Natural killer cell (primary cell): ENCODE data around the gene PDE6C. TPM values are rescaled to one million over a fixed set of nuclear protein-coding genes. Genes with fewer than 3 reads are reported as not detected.
A peak's percentile ranks its signal among the peaks of the same experiment; 100 is the strongest.

Source experiments
- ATAC-seq, 3 donors: fragments of 150-1000 bp in 2 of 3; fragments of 200-7000 bp in 1 of 3; cut with Tn5 transposase; 1 replicate in 1 of 3; 2 replicates in 2 of 3; pipeline ENCODE4 v1.10.0; 2021; ENCODE audit warnings: mild to moderate bottlenecking in 2 of 3, moderate library complexity in 2 of 3
- DNase-seq, 2 donors: peaks; one replicate each; pipeline versions ENCODE4 v3.0.0 to v3.0.0-alpha.2; 2013 to 2021; ENCODE audit warnings: mixed read lengths in 1 of 2
- H3K27ac ChIP-seq: one replicate; pipeline ENCODE4 v1.5.1; 2013; ENCODE audit warnings: mild to moderate bottlenecking, low read length
- H3K27me3 ChIP-seq: one replicate; pipeline ENCODE4 v1.6.1; 2013; ENCODE audit warnings: low read length; ENCODE audit not compliant: control insufficient read depth, insufficient read depth
- H3K36me3 ChIP-seq: one replicate; pipeline ENCODE4 v1.6.1; 2013; ENCODE audit warnings: low read length; ENCODE audit not compliant: control insufficient read depth, insufficient read depth
- H3K4me1 ChIP-seq: one replicate; pipeline ENCODE4 v1.6.1; 2013; ENCODE audit warnings: low read length; ENCODE audit not compliant: control insufficient read depth, insufficient read depth
- H3K4me3 ChIP-seq: one replicate; pipeline ENCODE4 v1.5.1; 2013; ENCODE audit warnings: low read length
- H3K9me3 ChIP-seq: one replicate; pipeline ENCODE4 v1.6.1; 2013; ENCODE audit warnings: low read length; ENCODE audit not compliant: control insufficient read depth, insufficient read depth
- H3K27ac Mint-ChIP-seq, 2 donors: one replicate each; pipeline ENCODE4 v1.8.0; 2022; ENCODE audit warnings: mild to moderate bottlenecking in 2 of 2, mixed read lengths in 2 of 2, moderate library complexity in 1 of 2
- H3K27me3 Mint-ChIP-seq, 2 donors: one replicate each; pipeline ENCODE4 v1.8.0; 2022; ENCODE audit warnings: low read depth in 2 of 2, mixed read lengths in 2 of 2
- H3K36me3 Mint-ChIP-seq: one replicate; pipeline ENCODE4 v1.8.0; 2022; ENCODE audit warnings: mixed read lengths
- H3K4me1 Mint-ChIP-seq, 2 donors: one replicate each; pipeline ENCODE4 v1.8.0; 2022; ENCODE audit warnings: mixed read lengths in 2 of 2
- H3K4me3 Mint-ChIP-seq: one replicate; pipeline ENCODE4 v1.8.0; 2022; ENCODE audit warnings: mild to moderate bottlenecking, moderate library complexity, mixed read lengths
- H3K9me3 Mint-ChIP-seq, 2 donors: one replicate each; pipeline ENCODE4 v1.8.0; 2022; ENCODE audit warnings: mixed read lengths in 2 of 2
- CTCF ChIP-seq: fragments of 200-600 bp; IDR thresholded peaks from one replicate; pipeline ENCODE4 v1.8.0; 2022; ENCODE audit warnings: antibody characterized with exemption
- WGBS: methylation state at CpG from one replicate; pipeline ENCODE4 v1.1.7; 2013; ENCODE audit warnings: missing lambda C conversion rate; ENCODE audit not compliant: insufficient coverage; 5-methylcytosine and 5-hydroxymethylcytosine counted together
- intact Hi-C: fragments of 100-400 bp; cut with micrococcal nuclease; formaldehyde crosslinking; loops from one replicate; pipeline ENCODE4 v1.14.2; 2022
- total RNA-seq, 4 donors: library from RNA; stranded (reverse); fragments of 120-200 nt in 1 of 4; gene quantifications; one replicate each; pipeline versions ENCODE4 v1.2.3 to v1.2.4, GENCODE V29; 2013 to 2022

PDE6C gene
- total RNA-seq, 3 donors from 2014 or later (not counting 1 experiment from before 2014, with no cell fraction given), result not detected

GRCh38 chr10:93702210-93703001, 90.1 kb downstream of the PDE6C start, which contains the start of gene FRA10AC1:
TSS of gene FRA10AC1 (minus strand) at chr10:93702592. CDS start at chr10:93700106, 2,486 bp downstream.
- Histone ChIP-seq H3K27me3 (no peaks in the 10 kb centered on the region), H3K4me1 (peaks cover 5% of the 10 kb centered on the region), H3K36me3 (peaks cover 7% of the 10 kb centered on the region), H3K27ac (peak within 1 kb of the TSS; percentile 74), H3K4me3 (peak within 1 kb of the TSS; percentile 64), H3K9me3 (no peaks in the 10 kb centered on the region)
- TF ChIP-seq CTCF, result no peak
- H3K4me1 Mint-ChIP-seq, result peaks cover 7 to 11% of the 10 kb centered on the region in 2 donors
- H3K27me3 Mint-ChIP-seq, result peaks cover 7 to 9% of the 10 kb centered on the region in 2 donors
- intact Hi-C loops, result loop anchor here (2.0 to 5.0 kb wide), 2 partner anchors 205 to 660 kb away; partner anchors contain the start of genes CEP55 and NOC3L
- no peaks in the 10 kb centered on the region for H3K36me3 Mint-ChIP-seq
- under 1% methylated on average over 52 of the region's 52 CpGs for WGBS
- ATAC-seq, result peak; percentile 91 to 98 (median 94)
- H3K4me3 Mint-ChIP-seq, result no peak within 1 kb of the TSS
- DNase-seq, result peak; percentile 89 to 93
- H3K27ac Mint-ChIP-seq, result no peak within 1 kb of the TSS
- no peaks in the 10 kb centered on the region for H3K9me3 Mint-ChIP-seq

GRCh38 chr10:93703066-93703465, 90.7 kb downstream of the PDE6C start:
- H3K4me3 Mint-ChIP-seq, result no peak overlapping the region
- no peaks in the 10 kb centered on the region for H3K36me3 Mint-ChIP-seq
- intact Hi-C loops, result loop anchor here (2.0 to 5.0 kb wide), 2 partner anchors 206 to 660 kb away; partner anchors contain the start of genes CEP55 and NOC3L
- no peaks in the 10 kb centered on the region for H3K9me3 Mint-ChIP-seq
- H3K4me1 Mint-ChIP-seq, result peaks cover 7 to 11% of the 10 kb centered on the region in 2 donors
- ATAC-seq (no peak), DNase-seq (no peak)
- Histone ChIP-seq H3K4me3 (peak overlapping the region; percentile 64), H3K27me3 (no peaks in the 10 kb centered on the region), H3K9me3 (no peaks in the 10 kb centered on the region), H3K4me1 (peaks cover 5% of the 10 kb centered on the region), H3K27ac (peak overlapping the region; percentile 74), H3K36me3 (peaks cover 5% of the 10 kb centered on the region)
- 2% methylated on average over 12 of the region's 12 CpGs for WGBS
- no peak for TF ChIP-seq CTCF
- H3K27me3 Mint-ChIP-seq, result peaks cover 10 to 14% of the 10 kb centered on the region in 2 donors
- H3K27ac Mint-ChIP-seq, result no peak overlapping the region

DNA sequence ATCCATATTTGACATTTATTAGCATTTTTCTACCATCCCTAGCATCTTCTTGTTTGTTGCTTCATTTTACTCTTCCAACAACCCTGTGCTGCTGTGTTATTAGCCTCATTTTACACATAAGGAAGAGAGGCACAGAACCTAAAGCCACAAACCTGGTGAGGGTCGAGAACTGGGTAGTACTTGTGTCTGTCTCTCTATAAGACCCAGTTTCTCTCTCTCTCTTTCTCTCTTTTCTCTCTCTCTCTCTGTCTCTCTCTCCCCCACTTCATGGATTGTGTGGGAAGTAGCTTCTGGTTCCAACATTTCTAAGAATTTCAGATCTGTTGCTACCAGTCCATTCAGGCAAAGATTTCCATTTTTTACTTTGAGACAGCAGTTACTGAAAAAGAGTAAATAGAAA, 91.5 kb downstream of the PDE6C start:
- H3K27me3 ChIP-seq, result no peaks in the 10 kb centered on the region
- H3K9me3 ChIP-seq, result no peaks in the 10 kb centered on the region
- Mint-ChIP-seq H3K4me3 (peak overlapping the region; percentile 77), H3K36me3 (no peaks in the 10 kb centered on the region), H3K27me3 (peaks cover 10 to 14% of the 10 kb centered on the region in 2 donors), H3K4me1 (peaks cover 7 to 11% of the 10 kb centered on the region in 2 donors), H3K27ac (peak overlapping the region; percentile 21 to 50), H3K9me3 (no peaks in the 10 kb centered on the region)
- H3K27ac ChIP-seq, result no peak overlapping the region
- no peak for TF ChIP-seq CTCF
- H3K4me1 ChIP-seq, result peaks cover 5% of the 10 kb centered on the region
- DNase-seq, result peak in 1 of 2 donors; percentile 9
- WGBS, result no CpG with 5 or more reads among the region's 1 CpG
- intact Hi-C loops, result loop anchor here (2.0 to 5.0 kb wide), 2 partner anchors 207 to 659 kb away; partner anchors contain the start of genes CEP55 and NOC3L
- ATAC-seq, result no peak
- no peak overlapping the region for H3K4me3 ChIP-seq
- H3K36me3 ChIP-seq, result peaks cover 5% of the 10 kb centered on the region
